ENCODE results near the gene CEP41. TPM values are rescaled to one million over a fixed set of nuclear protein-coding genes. Genes with fewer than 3 reads are reported as not detected.

CEP41 gene
- total and polyA plus RNA-seq, 5 donors from 2014 or later, result 4.1 to 22.0 (median 12.7) TPM

DNA sequence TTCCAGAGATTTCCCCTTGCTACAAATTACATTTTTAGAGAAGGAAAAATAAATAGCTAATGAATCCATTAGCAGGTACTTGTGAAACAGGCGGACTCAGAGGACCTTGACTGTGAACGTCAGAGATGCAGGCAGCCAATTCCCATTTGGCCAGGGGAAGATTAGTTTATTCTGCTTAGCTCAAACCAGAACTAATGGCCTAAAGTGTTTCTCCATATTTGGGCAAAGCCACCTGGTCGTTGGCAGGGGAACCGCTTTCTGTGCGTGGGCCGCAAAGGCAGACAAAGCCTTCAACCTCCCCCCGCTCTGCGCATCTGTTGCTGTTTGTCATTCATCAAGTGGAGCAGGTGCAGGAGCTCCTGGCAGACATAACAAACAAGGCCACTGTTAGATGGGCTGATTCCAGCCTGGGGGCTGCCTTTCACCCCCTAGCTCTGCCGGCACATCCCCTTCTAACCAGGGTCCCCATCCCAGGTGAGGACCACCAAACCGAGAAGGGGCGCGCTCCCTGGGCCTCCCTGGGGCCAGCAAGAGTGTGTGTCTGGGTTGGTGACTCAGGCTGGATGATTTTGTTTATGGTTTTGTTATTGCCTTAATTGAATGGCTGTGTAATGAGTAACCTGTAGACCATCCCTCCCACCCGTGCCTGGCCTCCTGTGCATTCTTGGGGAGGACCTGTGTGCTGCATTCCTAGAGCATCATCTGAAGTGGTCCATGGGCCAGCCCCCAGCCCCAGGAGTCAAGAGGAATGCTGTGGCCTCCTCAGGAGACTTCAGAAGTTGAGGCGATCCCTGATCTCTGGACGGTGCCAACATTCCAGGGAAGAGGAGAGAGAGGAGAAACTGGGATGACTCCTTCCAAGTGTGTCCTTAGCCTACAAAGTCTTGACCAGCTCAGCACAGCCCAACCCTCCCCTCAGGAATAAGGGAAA lies 75.0 kb downstream of the CEP41 start:
- peaks cover 6 to 58% (median 28%) of the 10 kb centered on the region in 4 donors for H3K4me1 Mint-ChIP-seq
- ATAC-seq (ENCODE audit: low read depth in 2 of 2) (no peak), DNase-seq (peak in 2 of 3 donors; percentile 21 to 59)
- no peaks in the 10 kb centered on the region for H3K9me3 ChIP-seq (ENCODE audit: control insufficient read depth in 2 of 2, low read length in 2 of 2)
- no peaks in the 10 kb centered on the region for H3K36me3 Mint-ChIP-seq
- peak overlapping the region in 2 of 3 donors; percentile 77 to 92 for H3K27ac Mint-ChIP-seq
- no peaks in the 10 kb centered on the region for H3K27me3 Mint-ChIP-seq
- peaks cover 33% of the 10 kb centered on the region for H3K4me1 ChIP-seq (ENCODE audit: control insufficient read depth, insufficient read depth, low read length, poor library complexity, severe bottlenecking)
- peak overlapping the region; percentile 47 for H3K4me3 ChIP-seq (ENCODE audit: low read depth, low read length)
- peaks cover 0 to 3% (median 0%) of the 10 kb centered on the region in 7 donors for H3K9me3 Mint-ChIP-seq
- peak overlapping the region; percentile 64 for H3K27ac ChIP-seq (ENCODE audit: insufficient read depth, low read length, poor library complexity, severe bottlenecking)
- H3K27me3 ChIP-seq (ENCODE audit: control insufficient read depth, insufficient read depth, low read length), result no peaks in the 10 kb centered on the region
- no peaks in the 10 kb centered on the region for H3K36me3 ChIP-seq (ENCODE audit: control insufficient read depth, insufficient read depth, low read length)
- H3K4me3 Mint-ChIP-seq, result peak overlapping the region; percentile 23 to 94 (median 84)

DNA sequence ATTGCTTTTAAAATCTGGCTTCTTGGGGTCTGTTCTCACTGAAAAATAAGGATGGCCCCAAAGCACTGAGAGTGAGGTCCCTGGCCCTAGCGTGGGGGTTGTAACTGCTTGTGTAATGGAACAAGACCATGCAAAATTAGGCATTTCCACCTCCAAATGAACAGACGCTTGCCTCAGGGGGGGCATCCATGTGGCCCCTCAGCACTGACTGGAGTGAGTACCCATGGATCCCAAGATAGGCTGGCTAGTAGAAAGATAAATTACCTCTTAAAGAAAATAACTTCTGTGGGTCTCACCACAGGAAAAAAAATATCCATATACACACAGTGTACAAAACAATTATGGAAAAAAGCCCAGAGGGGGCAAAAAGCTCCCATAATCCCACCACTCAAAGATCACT lies 75.7 kb downstream of the CEP41 start:
- Histone ChIP-seq H3K9me3 (ENCODE audit: control insufficient read depth in 2 of 2, low read length in 2 of 2) (no peaks in the 10 kb centered on the region), H3K4me3 (ENCODE audit: low read depth, low read length) (no peak overlapping the region), H3K36me3 (ENCODE audit: control insufficient read depth, insufficient read depth, low read length) (no peaks in the 10 kb centered on the region), H3K27ac (ENCODE audit: insufficient read depth, low read length, poor library complexity, severe bottlenecking) (no peak overlapping the region), H3K4me1 (ENCODE audit: control insufficient read depth, insufficient read depth, low read length, poor library complexity, severe bottlenecking) (peaks cover 33% of the 10 kb centered on the region), H3K27me3 (ENCODE audit: control insufficient read depth, insufficient read depth, low read length) (no peaks in the 10 kb centered on the region)
- DNase-seq, result no peak
- peak overlapping the region in 2 of 3 donors; percentile 77 to 82 for H3K27ac Mint-ChIP-seq
- H3K9me3 Mint-ChIP-seq, result peaks cover 0 to 7% (median 3%) of the 10 kb centered on the region in 7 donors
- H3K4me1 Mint-ChIP-seq, result peaks cover 6 to 57% (median 28%) of the 10 kb centered on the region in 4 donors
- no peak for ATAC-seq (ENCODE audit: low read depth in 2 of 2)
- H3K36me3 Mint-ChIP-seq, result no peaks in the 10 kb centered on the region
- H3K27me3 Mint-ChIP-seq, result no peaks in the 10 kb centered on the region
- H3K4me3 Mint-ChIP-seq, result peak overlapping the region; percentile 17 to 86 (median 52)

DNA sequence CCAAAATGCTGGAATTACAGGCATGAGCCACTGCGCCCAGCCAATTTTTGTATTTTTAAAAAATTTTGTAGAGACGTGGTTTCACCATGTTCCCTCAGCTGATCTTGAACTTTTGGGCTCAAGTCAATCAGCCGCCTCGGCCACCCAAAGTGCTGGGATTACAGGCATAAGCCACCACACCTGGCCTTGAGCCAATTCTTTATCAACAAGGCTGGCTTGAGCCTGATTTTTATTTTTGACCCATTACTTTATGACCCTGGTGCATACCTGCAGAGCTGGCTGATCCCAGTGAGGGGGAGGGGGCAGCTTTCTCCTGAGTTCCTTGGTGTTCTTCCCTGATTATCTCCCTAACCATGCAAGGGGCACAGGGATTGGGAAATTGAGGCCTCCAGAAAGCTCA lies 76.4 kb downstream of the CEP41 start:
- Histone ChIP-seq H3K27me3 (ENCODE audit: control insufficient read depth, insufficient read depth, low read length) (no peaks in the 10 kb centered on the region), H3K4me1 (ENCODE audit: control insufficient read depth, insufficient read depth, low read length, poor library complexity, severe bottlenecking) (peaks cover 28% of the 10 kb centered on the region), H3K27ac (ENCODE audit: insufficient read depth, low read length, poor library complexity, severe bottlenecking) (no peak overlapping the region), H3K36me3 (ENCODE audit: control insufficient read depth, insufficient read depth, low read length) (no peaks in the 10 kb centered on the region), H3K4me3 (ENCODE audit: low read depth, low read length) (no peak overlapping the region), H3K9me3 (ENCODE audit: control insufficient read depth in 2 of 2, low read length in 2 of 2) (peaks cover 0 to 2% of the 10 kb centered on the region in 2 experiments)
- H3K9me3 Mint-ChIP-seq, result peaks cover 0 to 11% (median 2%) of the 10 kb centered on the region in 7 donors
- H3K27me3 Mint-ChIP-seq, result no peaks in the 10 kb centered on the region
- H3K27ac Mint-ChIP-seq, result no peak overlapping the region
- no peak for DNase-seq
- no peak overlapping the region for H3K4me3 Mint-ChIP-seq
- peaks cover 4% of the 10 kb centered on the region for H3K36me3 Mint-ChIP-seq
- ATAC-seq (ENCODE audit: low read depth in 2 of 2), result no peak
- peaks cover 4 to 51% (median 22%) of the 10 kb centered on the region in 4 donors for H3K4me1 Mint-ChIP-seq

DNA sequence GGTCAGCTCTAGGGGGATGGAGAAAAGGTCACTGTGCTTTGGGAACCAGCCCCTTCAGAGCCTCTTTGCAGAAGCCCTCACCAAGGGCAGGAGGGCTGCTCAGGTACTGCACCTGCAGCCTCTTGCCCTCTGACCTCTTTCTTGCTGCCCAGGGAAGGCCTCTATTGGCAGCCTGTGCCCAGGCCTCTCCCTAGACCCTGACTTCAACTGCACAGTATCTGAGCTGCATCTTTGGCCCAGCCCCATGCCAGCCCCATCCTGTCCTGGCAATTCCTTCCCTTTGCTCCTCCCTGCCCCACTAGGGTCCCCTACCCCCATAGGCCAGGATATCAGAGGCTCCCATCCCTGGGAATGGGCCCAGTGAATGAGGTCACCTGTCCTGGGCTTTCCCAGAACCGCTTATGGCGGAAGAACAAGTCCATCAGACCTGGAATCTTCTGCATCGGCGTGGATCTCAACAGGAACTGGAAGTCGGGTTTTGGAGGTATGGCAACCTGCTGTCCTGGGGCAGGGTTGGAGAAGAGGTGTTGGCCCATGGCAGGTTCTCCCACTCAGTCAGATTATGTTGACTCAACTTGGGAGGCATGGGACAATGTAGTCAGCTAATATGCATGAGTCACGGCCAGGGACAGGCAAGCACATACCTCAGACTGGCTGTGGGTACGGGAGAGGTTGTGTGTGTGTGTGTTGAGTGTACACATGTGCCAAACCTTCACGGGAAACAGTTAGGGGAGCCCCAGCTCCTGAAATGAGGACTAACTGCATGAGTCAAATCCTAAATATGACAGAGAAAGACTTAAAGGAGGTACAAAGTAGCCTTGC lies 77.6 kb downstream of the CEP41 start:
- DNase-seq, result no peak
- peaks cover 4% of the 10 kb centered on the region for H3K36me3 Mint-ChIP-seq

DNA sequence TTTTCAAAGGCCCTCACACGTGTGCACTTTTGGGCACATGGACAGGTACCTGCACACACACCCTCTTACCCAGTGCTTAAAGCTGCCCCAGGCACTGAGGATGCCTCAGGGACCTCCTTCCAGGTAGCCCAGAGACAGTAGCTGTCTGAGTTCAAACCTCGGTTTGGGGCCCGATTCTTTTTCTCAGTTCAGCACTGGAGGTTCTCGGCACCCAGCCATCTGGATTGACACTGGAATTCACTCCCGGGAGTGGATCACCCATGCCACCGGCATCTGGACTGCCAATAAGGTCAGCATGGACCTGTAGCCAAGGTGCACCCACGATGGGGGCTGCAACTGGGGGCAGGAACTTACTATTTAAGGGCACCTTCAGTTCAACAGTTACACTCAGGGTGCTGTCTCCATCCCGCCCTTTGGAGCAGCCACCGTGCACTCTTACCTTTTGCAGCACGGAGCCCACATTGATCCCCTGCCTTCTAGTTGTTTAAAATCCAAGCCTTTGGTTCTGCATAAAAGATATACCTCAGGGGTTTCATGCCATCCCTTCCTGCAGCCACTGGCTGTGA lies 78.5 kb downstream of the CEP41 start:
- Mint-ChIP-seq H3K9me3 (peaks cover 0 to 13% (median 3%) of the 10 kb centered on the region in 7 donors), H3K36me3 (peaks cover 4% of the 10 kb centered on the region), H3K4me1 (peaks cover 0 to 29% (median 16%) of the 10 kb centered on the region in 4 donors), H3K27ac (no peak overlapping the region), H3K4me3 (no peak overlapping the region), H3K27me3 (no peaks in the 10 kb centered on the region)
- Histone ChIP-seq H3K27me3 (ENCODE audit: control insufficient read depth, insufficient read depth, low read length) (no peaks in the 10 kb centered on the region), H3K9me3 (ENCODE audit: control insufficient read depth in 2 of 2, low read length in 2 of 2) (peaks cover 0 to 5% of the 10 kb centered on the region in 2 experiments), H3K4me1 (ENCODE audit: control insufficient read depth, insufficient read depth, low read length, poor library complexity, severe bottlenecking) (peaks cover 19% of the 10 kb centered on the region), H3K4me3 (ENCODE audit: low read depth, low read length) (no peak overlapping the region), H3K36me3 (ENCODE audit: control insufficient read depth, insufficient read depth, low read length) (no peaks in the 10 kb centered on the region), H3K27ac (ENCODE audit: insufficient read depth, low read length, poor library complexity, severe bottlenecking) (no peak overlapping the region)
- no peak for ATAC-seq (ENCODE audit: low read depth in 2 of 2)
- DNase-seq, result no peak

More for the DNA sequence above, 77.6 kb downstream of the CEP41 start:
- peaks cover 25% of the 10 kb centered on the region for H3K4me1 ChIP-seq (ENCODE audit: control insufficient read depth, insufficient read depth, low read length, poor library complexity, severe bottlenecking)
- H3K27me3 ChIP-seq (ENCODE audit: control insufficient read depth, insufficient read depth, low read length), result no peaks in the 10 kb centered on the region
- H3K36me3 ChIP-seq (ENCODE audit: control insufficient read depth, insufficient read depth, low read length), result no peaks in the 10 kb centered on the region
- Mint-ChIP-seq H3K4me3 (no peak overlapping the region), H3K4me1 (peaks cover 0 to 38% (median 16%) of the 10 kb centered on the region in 4 donors), H3K27ac (peak overlapping the region in 1 of 3 donors; percentile 80), H3K9me3 (peaks cover 0 to 13% (median 3%) of the 10 kb centered on the region in 7 donors), H3K27me3 (no peaks in the 10 kb centered on the region)
- H3K27ac ChIP-seq (ENCODE audit: insufficient read depth, low read length, poor library complexity, severe bottlenecking), result no peak overlapping the region
- H3K4me3 ChIP-seq (ENCODE audit: low read depth, low read length), result no peak overlapping the region
- H3K9me3 ChIP-seq (ENCODE audit: control insufficient read depth in 2 of 2, low read length in 2 of 2), result peaks cover 0 to 5% of the 10 kb centered on the region in 2 experiments
- ATAC-seq (ENCODE audit: low read depth in 2 of 2), result no peak

DNA sequence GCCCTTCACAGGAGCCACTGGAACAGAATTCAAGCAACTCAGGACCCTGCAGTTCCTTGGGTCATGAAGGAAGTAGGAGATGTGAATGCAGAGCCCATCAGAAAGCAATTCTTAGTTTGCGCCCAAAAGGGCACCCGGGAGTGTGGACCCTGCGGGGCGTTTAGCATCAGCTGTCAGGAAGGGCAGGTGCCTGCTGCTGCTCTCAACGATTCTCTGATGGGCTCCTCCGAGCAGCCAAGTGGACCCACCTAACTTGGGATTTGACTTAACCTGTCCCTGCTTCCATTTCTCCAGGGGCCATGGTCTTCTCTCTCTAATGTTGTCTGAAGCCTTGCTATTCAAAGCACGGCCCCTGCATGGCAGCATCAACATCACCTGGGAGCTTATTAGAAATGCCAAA lies 79.1 kb downstream of the CEP41 start:
- Histone ChIP-seq H3K9me3 (ENCODE audit: control insufficient read depth in 2 of 2, low read length in 2 of 2) (peaks cover 0 to 5% of the 10 kb centered on the region in 2 experiments), H3K27me3 (ENCODE audit: control insufficient read depth, insufficient read depth, low read length) (no peaks in the 10 kb centered on the region), H3K36me3 (ENCODE audit: control insufficient read depth, insufficient read depth, low read length) (no peaks in the 10 kb centered on the region), H3K4me1 (ENCODE audit: control insufficient read depth, insufficient read depth, low read length, poor library complexity, severe bottlenecking) (peaks cover 12% of the 10 kb centered on the region), H3K4me3 (ENCODE audit: low read depth, low read length) (no peak overlapping the region), H3K27ac (ENCODE audit: insufficient read depth, low read length, poor library complexity, severe bottlenecking) (no peak overlapping the region)
- H3K4me3 Mint-ChIP-seq, result no peak overlapping the region
- DNase-seq, result no peak
- H3K4me1 Mint-ChIP-seq, result peaks cover 0 to 23% (median 10%) of the 10 kb centered on the region in 4 donors
- no peak for ATAC-seq (ENCODE audit: low read depth in 2 of 2)
- no peak overlapping the region for H3K27ac Mint-ChIP-seq
- peaks cover 5% of the 10 kb centered on the region for H3K36me3 Mint-ChIP-seq
- no peaks in the 10 kb centered on the region for H3K27me3 Mint-ChIP-seq
- H3K9me3 Mint-ChIP-seq, result peaks cover 0 to 13% (median 3%) of the 10 kb centered on the region in 7 donors

DNA sequence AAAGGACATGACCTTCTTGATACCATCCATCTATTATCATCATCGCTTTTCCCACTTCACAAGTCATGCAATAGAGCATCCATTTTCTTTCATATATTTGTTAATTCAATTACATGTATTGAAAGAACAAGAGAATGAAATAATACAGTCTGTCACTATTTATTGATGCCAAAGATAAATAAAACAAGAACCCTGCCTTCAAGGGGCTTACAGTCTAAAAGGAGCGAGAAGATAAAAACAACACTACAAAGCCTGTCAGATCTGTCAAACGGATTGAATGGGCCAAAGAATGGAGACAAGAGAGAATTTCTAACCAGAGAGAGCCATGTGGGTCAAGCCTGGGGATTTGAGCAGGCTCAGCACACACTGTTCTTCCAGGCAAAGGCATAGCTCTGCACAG lies 80.3 kb downstream of the CEP41 start:
- Mint-ChIP-seq H3K36me3 (peaks cover 7% of the 10 kb centered on the region), H3K4me3 (no peak overlapping the region), H3K4me1 (peaks cover 0 to 11% (median 6%) of the 10 kb centered on the region in 4 donors), H3K27me3 (no peaks in the 10 kb centered on the region), H3K9me3 (peaks cover 0 to 13% (median 3%) of the 10 kb centered on the region in 7 donors), H3K27ac (no peak overlapping the region)
- Histone ChIP-seq H3K36me3 (ENCODE audit: control insufficient read depth, insufficient read depth, low read length) (no peaks in the 10 kb centered on the region), H3K27ac (ENCODE audit: insufficient read depth, low read length, poor library complexity, severe bottlenecking) (no peak overlapping the region), H3K4me1 (ENCODE audit: control insufficient read depth, insufficient read depth, low read length, poor library complexity, severe bottlenecking) (peaks cover under 1% of the 10 kb centered on the region), H3K9me3 (ENCODE audit: control insufficient read depth in 2 of 2, low read length in 2 of 2) (peaks cover 0 to 5% of the 10 kb centered on the region in 2 experiments), H3K4me3 (ENCODE audit: low read depth, low read length) (no peak overlapping the region), H3K27me3 (ENCODE audit: control insufficient read depth, insufficient read depth, low read length) (no peaks in the 10 kb centered on the region)
- no peak for DNase-seq
- no peak for ATAC-seq (ENCODE audit: low read depth in 2 of 2)
